ENCODE data around the gene PEX6.
"Not testable (repeated sequence)": the region's sequence is repeated elsewhere in the genome, so short reads cannot be mapped to it uniquely, and the experiment has no call there.

PEX6 gene

DNA sequence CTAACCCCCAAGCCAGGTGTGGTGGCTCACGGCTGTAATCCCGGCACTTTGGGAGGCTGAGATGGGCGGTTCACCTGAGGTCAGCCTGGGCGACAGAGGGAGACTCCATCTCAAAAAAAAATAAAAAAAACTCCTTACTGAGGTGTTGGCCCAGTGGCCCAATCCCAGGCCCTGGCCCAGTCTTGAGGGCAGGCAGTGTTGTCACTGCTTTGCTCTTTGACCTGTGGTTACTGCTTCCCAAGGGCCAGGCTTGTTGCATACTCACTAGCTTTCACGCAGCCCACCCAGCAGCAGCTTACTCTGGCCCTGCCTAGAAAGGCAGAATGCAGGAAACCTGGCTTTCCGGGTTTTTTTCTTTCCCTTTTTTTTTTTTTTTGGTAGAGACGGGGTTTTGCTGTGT lies 36.5 kb downstream of the PEX6 start:
- TF ChIP-seq EZH2 (optimal IDR thresholded peaks at IDR 0.05; ENCODE audit: low read depth, low read length) (no peak), EZH2phosphoT487 (IDR thresholded peaks at IDR 0.05; ENCODE audit: low read length) (no peak)
- TF ChIP-seq, protein P1, sequence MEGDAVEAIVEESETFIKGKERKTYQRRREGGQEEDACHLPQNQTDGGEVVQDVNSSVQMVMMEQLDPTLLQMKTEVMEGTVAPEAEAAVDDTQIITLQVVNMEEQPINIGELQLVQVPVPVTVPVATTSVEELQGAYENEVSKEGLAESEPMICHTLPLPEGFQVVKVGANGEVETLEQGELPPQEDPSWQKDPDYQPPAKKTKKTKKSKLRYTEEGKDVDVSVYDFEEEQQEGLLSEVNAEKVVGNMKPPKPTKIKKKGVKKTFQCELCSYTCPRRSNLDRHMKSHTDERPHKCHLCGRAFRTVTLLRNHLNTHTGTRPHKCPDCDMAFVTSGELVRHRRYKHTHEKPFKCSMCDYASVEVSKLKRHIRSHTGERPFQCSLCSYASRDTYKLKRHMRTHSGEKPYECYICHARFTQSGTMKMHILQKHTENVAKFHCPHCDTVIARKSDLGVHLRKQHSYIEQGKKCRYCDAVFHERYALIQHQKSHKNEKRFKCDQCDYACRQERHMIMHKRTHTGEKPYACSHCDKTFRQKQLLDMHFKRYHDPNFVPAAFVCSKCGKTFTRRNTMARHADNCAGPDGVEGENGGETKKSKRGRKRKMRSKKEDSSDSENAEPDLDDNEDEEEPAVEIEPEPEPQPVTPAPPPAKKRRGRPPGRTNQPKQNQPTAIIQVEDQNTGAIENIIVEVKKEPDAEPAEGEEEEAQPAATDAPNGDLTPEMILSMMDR (IDR thresholded peaks at IDR 0.05; ENCODE audit: low read length): no peak
- Histone ChIP-seq H3K27ac (ENCODE audit: low read length) (no peak overlapping the region), H3K36me3 (replicated peaks; ENCODE audit: insufficient read depth, low read length) (no peaks in the 10 kb centered on the region), H4K20me1 (ENCODE audit: insufficient read depth, low read length) (no peaks in the 10 kb centered on the region), H3K9ac (ENCODE audit: low read length) (no peak overlapping the region), H3K4me2 (ENCODE audit: low read depth, low read length) (no peak overlapping the region), H3K27me3 (replicated peaks; ENCODE audit: insufficient read depth, low read length) (no peaks in the 10 kb centered on the region), H3K9me3 (replicated peaks; ENCODE audit: insufficient read depth, low read length) (no peaks in the 10 kb centered on the region), H3K79me2 (ENCODE audit: low read length) (no peaks in the 10 kb centered on the region), H3K4me1 (ENCODE audit: low read length) (no peaks in the 10 kb centered on the region), H3K9me2 (replicated peaks; ENCODE audit: insufficient read depth, low read length) (no peaks in the 10 kb centered on the region), H3K4me3 (ENCODE audit: low read length) (no peak overlapping the region), H2AFZ (ENCODE audit: low read length) (no peak overlapping the region), H3F3A (ENCODE audit: insufficient read depth, low read length) (no peaks in the 10 kb centered on the region)
- DNase-seq: no peak

DNA sequence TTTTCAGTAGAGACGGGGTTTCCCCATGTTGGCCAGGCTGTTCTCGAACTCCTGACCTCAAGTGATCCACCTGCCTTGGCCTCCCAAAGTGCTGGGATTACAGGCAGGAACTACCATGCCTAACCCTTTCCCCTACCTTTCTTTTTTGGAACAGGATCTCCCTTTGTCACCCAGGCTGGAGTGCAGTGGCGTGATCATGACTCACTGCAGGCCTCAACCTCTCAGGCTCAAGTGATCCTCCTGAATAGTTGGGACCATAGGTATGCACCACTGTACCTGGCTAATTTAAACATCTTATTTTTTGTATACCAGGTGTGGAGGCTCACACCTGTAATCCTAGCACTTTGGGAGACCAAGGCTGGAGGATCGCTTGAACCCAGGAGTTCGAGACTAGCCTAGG lies 37.6 kb downstream of the PEX6 start:
- not testable (repeated sequence) for H3K4me2 ChIP-seq (ENCODE audit: low read depth, low read length); H3K4me1 ChIP-seq (ENCODE audit: low read length); H3F3A ChIP-seq (ENCODE audit: insufficient read depth, low read length); H3K9me2 ChIP-seq (replicated peaks; ENCODE audit: insufficient read depth, low read length); H2AFZ ChIP-seq (ENCODE audit: low read length); H3K9me3 ChIP-seq (replicated peaks; ENCODE audit: insufficient read depth, low read length); H4K20me1 ChIP-seq (ENCODE audit: insufficient read depth, low read length); H3K27me3 ChIP-seq (replicated peaks; ENCODE audit: insufficient read depth, low read length); H3K9ac ChIP-seq (ENCODE audit: low read length); H3K4me3 ChIP-seq (ENCODE audit: low read length); H3K79me2 ChIP-seq (ENCODE audit: low read length); H3K36me3 ChIP-seq (replicated peaks; ENCODE audit: insufficient read depth, low read length); DNase-seq; H3K27ac ChIP-seq (ENCODE audit: low read length)

DNA sequence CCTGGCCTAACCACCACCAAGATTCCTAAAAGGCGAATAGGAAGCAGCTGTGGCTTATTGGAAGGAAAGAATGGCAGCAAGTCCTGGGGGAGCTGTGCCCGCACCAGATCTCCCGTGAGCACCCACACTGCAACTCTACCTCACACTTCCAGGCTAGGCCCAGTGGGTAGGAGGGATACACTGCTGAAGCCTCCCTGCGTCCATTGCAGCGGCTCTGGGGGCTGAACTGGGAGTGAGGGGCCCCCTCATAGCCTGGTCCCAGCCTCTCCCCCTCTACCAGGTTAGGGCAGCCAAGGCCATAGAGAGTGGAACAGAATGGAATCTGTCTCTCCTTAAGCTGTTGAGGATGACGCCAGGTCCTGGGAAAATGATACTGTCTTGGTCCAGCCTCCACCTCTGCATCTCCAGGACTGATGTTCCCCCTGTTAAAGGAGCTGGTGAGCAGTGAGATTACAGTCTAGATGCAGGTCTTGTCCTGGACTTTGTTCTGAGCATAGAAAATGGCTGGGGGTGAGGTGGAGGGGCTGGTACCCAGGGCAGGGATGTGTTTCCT lies 38.4 kb downstream of the PEX6 start:
- H3K27me3 ChIP-seq (replicated peaks; ENCODE audit: insufficient read depth, low read length): no peaks in the 10 kb centered on the region
- no peaks in the 10 kb centered on the region for H4K20me1 ChIP-seq (ENCODE audit: insufficient read depth, low read length)
- no peaks in the 10 kb centered on the region for H3K36me3 ChIP-seq (replicated peaks; ENCODE audit: insufficient read depth, low read length)
- H3K27ac ChIP-seq (ENCODE audit: low read length): no peak overlapping the region
- no peaks in the 10 kb centered on the region for H3K4me1 ChIP-seq (ENCODE audit: low read length)
- TF ChIP-seq EZH2phosphoT487 (IDR thresholded peaks at IDR 0.05; ENCODE audit: low read length): no peak
- TF ChIP-seq, protein P1 (IDR thresholded peaks at IDR 0.05; ENCODE audit: low read length): no peak
- TF ChIP-seq EZH2 (optimal IDR thresholded peaks at IDR 0.05; ENCODE audit: low read depth, low read length): no peak
- H3K9me3 ChIP-seq (replicated peaks; ENCODE audit: insufficient read depth, low read length): no peaks in the 10 kb centered on the region
- H3K79me2 ChIP-seq (ENCODE audit: low read length): peaks cover 7% of the 10 kb centered on the region
- no peak overlapping the region for H3K9ac ChIP-seq (ENCODE audit: low read length)
- H3F3A ChIP-seq (ENCODE audit: insufficient read depth, low read length): no peaks in the 10 kb centered on the region
- no peak overlapping the region for H3K4me3 ChIP-seq (ENCODE audit: low read length)
- H3K9me2 ChIP-seq (replicated peaks; ENCODE audit: insufficient read depth, low read length): no peaks in the 10 kb centered on the region
- no peak overlapping the region for H3K4me2 ChIP-seq (ENCODE audit: low read depth, low read length)
- no peak for DNase-seq
- H2AFZ ChIP-seq (ENCODE audit: low read length): no peak overlapping the region

DNA sequence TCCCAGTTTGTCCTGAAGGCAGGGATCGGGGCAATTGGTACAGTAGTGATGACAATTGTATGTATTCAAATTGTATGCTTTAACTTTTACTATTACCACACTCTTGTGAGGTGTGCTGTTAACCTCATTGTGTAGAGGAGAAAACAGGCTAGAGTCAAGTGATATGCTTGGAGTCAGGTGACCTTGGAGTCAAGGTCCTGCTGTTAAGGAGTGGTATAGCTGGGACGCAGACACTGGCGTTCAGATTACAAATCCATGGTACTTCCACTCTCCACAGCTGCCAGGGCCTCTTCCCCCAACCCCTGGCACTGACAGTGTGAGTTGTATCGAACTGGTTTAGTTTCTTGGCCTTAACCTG lies 39.2 kb downstream of the PEX6 start:
- no peak overlapping the region for H3K27ac ChIP-seq (ENCODE audit: low read length)
- no peaks in the 10 kb centered on the region for H4K20me1 ChIP-seq (ENCODE audit: insufficient read depth, low read length)
- no peak overlapping the region for H3K4me3 ChIP-seq (ENCODE audit: low read length)
- no peaks in the 10 kb centered on the region for H3K9me3 ChIP-seq (replicated peaks; ENCODE audit: insufficient read depth, low read length)
- H3F3A ChIP-seq (ENCODE audit: insufficient read depth, low read length): no peaks in the 10 kb centered on the region
- no peaks in the 10 kb centered on the region for H3K27me3 ChIP-seq (replicated peaks; ENCODE audit: insufficient read depth, low read length)
- no peak for DNase-seq
- H3K4me1 ChIP-seq (ENCODE audit: low read length): no peaks in the 10 kb centered on the region
- H3K36me3 ChIP-seq (replicated peaks; ENCODE audit: insufficient read depth, low read length): no peaks in the 10 kb centered on the region
- H2AFZ ChIP-seq (ENCODE audit: low read length): no peak overlapping the region
- H3K9ac ChIP-seq (ENCODE audit: low read length): no peak overlapping the region
- H3K79me2 ChIP-seq (ENCODE audit: low read length): peaks cover 11% of the 10 kb centered on the region
- TF ChIP-seq EZH2phosphoT487 (IDR thresholded peaks at IDR 0.05; ENCODE audit: low read length) (no peak), EZH2 (optimal IDR thresholded peaks at IDR 0.05; ENCODE audit: low read depth, low read length) (no peak)
- TF ChIP-seq, protein P1 (IDR thresholded peaks at IDR 0.05; ENCODE audit: low read length): no peak
- no peaks in the 10 kb centered on the region for H3K9me2 ChIP-seq (replicated peaks; ENCODE audit: insufficient read depth, low read length)
- no peak overlapping the region for H3K4me2 ChIP-seq (ENCODE audit: low read depth, low read length)

All from MM.1S (cell line).